ENCODE data around the gene GTPBP3. TPM values are rescaled to one million over a fixed set of nuclear protein-coding genes. Genes with fewer than 3 reads are reported as not detected.
A peak's percentile ranks its signal among the peaks of the same experiment; 100 is the strongest.

The GTPBP3 gene
- total and polyA plus RNA-seq, 2 of the 13 experiments (the other 11 are each of a cell fraction or from before 2014, with no cell fraction given), result 17.5 to 30.0 TPM

GRCh38 chr19:17340871-17341357 is 3.6 kb downstream of the GTPBP3 start (continued):
- TF ChIP-seq JARID2 (CRISPR knock-in tag; IDR thresholded peaks at IDR 0.05; ENCODE audit: insufficient replicate concordance) (no peak), PRDM15 (CRISPR knock-in tag; IDR thresholded peaks at IDR 0.05) (no peak), ATF5 (CRISPR knock-in tag; IDR thresholded peaks at IDR 0.05; ENCODE audit: low read depth) (no peak), ADNP (CRISPR knock-in tag; IDR thresholded peaks at IDR 0.05) (no peak), ESRRA (CRISPR knock-in tag; IDR thresholded peaks at IDR 0.05; ENCODE audit: low read depth) (peak; percentile 77), TEAD3 (CRISPR knock-in tag; optimal IDR thresholded peaks at IDR 0.05; ENCODE audit: borderline replicate concordance) (peak; percentile 58), IKZF1 (IDR thresholded peaks at IDR 0.05) (no peak), ELF1 (CRISPR knock-in tag; IDR thresholded peaks at IDR 0.05) (peak; percentile 72), RFXAP (CRISPR knock-in tag; IDR thresholded peaks at IDR 0.05; ENCODE audit: borderline replicate concordance) (no peak; the same call in 1 of the 2 replicates), ZNF816 (CRISPR knock-in tag; IDR thresholded peaks at IDR 0.05; ENCODE audit: borderline replicate concordance) (no peak), ZNF30 (CRISPR knock-in tag; IDR thresholded peaks at IDR 0.05) (no peak), ZNF883 (CRISPR knock-in tag; IDR thresholded peaks at IDR 0.05; ENCODE audit: not compliant biosample characterization) (no peak), ZNF644 (CRISPR knock-in tag; IDR thresholded peaks at IDR 0.05; ENCODE audit: low read depth) (peak; percentile 74), TBL1XR1 (IDR thresholded peaks at IDR 0.05; ENCODE audit: borderline replicate concordance, low read length, partially characterized antibody) (no peak), ZNF276 (CRISPR knock-in tag; IDR thresholded peaks at IDR 0.05; ENCODE audit: low read depth) (no peak), LCORL (IDR thresholded peaks at IDR 0.05) (no peak), LCORL (CRISPR knock-in tag; IDR thresholded peaks at IDR 0.05) (peak; percentile 75; the same call in 1 of the 2 replicates), ZMYM2 (CRISPR knock-in tag; IDR thresholded peaks at IDR 0.05) (no peak), BCL3 (CRISPR knock-in tag; IDR thresholded peaks at IDR 0.05) (peak; percentile 51; the same call in 1 of the 2 replicates), EP300 (IDR thresholded peaks at IDR 0.05; ENCODE audit: low read depth in 2 of 2, low read length in 2 of 2) (no peak), EP300 (CRISPR knock-in tag; IDR thresholded peaks at IDR 0.05; ENCODE audit: borderline replicate concordance) (0 out of 2 replicates have a peak, but pooled peaks have one; percentile 15), ZNF12 (CRISPR knock-in tag; IDR thresholded peaks at IDR 0.05) (no peak), FOXO4 (CRISPR knock-in tag; conservative IDR thresholded peaks at IDR 0.05) (no peak)
